ENCODE results near the gene CPED1. TPM values are rescaled to one million over a fixed set of nuclear protein-coding genes. Genes with fewer than 3 reads are reported as not detected.

Gene CPED1
- total RNA-seq, 2 donors from 2014 or later = 5.3 to 7.3 TPM

DNA sequence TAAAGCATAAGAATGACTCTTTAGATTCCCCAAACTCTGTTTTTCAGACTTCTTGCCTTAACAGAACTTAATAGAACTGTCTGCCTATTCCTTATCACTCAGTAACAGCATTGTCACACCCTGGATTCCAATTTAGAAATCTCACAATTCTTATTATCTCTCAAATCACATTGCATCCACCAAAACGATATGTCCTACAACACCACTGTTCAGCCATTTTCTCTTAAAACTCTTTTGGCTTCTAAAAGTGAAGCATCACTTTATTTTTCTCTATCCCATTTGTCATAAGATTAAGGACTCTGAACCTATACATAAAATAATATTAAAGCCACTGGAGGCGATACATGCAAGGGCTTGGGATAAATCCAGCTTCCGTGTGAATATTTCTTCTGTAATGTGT lies 1.2 kb upstream of the CPED1 start:
- no peak overlapping the region for H3K4me3 ChIP-seq
- 0 to 1% methylated on average over 3 of the region's 3 CpGs for WGBS, 2 donors
- H3K27me3 ChIP-seq = peaks cover 0 to 8% of the 10 kb centered on the region in 2 donors
- TF ChIP-seq, protein P1, sequence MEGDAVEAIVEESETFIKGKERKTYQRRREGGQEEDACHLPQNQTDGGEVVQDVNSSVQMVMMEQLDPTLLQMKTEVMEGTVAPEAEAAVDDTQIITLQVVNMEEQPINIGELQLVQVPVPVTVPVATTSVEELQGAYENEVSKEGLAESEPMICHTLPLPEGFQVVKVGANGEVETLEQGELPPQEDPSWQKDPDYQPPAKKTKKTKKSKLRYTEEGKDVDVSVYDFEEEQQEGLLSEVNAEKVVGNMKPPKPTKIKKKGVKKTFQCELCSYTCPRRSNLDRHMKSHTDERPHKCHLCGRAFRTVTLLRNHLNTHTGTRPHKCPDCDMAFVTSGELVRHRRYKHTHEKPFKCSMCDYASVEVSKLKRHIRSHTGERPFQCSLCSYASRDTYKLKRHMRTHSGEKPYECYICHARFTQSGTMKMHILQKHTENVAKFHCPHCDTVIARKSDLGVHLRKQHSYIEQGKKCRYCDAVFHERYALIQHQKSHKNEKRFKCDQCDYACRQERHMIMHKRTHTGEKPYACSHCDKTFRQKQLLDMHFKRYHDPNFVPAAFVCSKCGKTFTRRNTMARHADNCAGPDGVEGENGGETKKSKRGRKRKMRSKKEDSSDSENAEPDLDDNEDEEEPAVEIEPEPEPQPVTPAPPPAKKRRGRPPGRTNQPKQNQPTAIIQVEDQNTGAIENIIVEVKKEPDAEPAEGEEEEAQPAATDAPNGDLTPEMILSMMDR (IDR thresholded peaks at IDR 0.05) = no peak
- no peak for TF ChIP-seq POLR2A (IDR thresholded peaks at IDR 0.05)
- intact Hi-C loops (cut with DNase I) = loop anchor here (5.0 kb wide), 1 partner anchor 90 kb away; no protein-coding TSS in a partner anchor
- H3K4me1 ChIP-seq = peaks cover 15% of the 10 kb centered on the region
- no peak for ATAC-seq
- DNase-seq = no peak
- no peaks in the 10 kb centered on the region for H3K36me3 ChIP-seq (replicated peaks in 1 of 2; ENCODE audit: insufficient read depth in 1 of 2, low read depth in 2 of 2)
- H3K9me3 ChIP-seq = no peaks in the 10 kb centered on the region
- H3K27ac ChIP-seq = no peak overlapping the region

DNA sequence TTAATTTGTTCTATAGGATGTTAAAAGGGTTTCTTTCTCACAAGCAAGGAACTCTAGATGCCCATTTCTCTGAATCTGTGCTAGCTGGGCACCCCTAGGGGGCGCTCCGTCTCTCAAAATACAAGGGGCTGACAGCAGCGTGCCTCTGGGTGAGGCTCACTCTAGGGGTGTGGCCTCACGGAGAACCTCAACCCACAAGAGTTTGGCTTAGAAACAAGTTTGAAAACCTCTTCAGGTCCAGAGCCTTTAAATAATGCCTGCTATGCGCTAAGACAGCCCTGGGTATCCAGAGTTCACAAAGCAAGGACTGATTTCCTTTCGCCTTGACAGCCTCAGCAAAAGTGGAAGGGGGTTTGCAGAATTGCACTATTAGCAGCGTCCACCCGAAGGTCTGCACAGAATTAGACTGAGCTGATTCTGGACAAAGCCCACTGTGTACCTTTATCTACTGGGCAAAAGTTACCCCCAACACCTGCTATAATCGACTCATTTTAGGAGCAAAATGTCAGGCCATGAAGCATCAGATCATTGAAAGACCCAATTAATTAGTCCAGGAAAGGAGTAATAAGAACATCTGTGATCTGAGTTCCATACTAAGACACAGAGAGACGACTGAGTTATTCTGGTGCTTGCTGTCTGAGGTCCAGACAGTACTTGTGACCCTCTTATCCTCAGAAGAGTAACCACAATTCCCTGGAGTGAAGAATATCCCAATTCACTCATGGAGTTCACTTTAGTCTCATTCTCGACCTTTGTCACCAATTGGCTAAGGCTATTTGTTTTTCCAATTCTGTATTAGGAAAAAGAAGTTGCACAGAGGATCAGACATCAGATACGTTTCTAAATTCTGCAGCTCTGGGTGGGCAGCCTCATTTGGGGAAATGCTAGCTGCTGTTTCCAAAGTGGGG lies 574 bp upstream of the CPED1 start:
- peak; percentile 85 to 91 (median 88) for DNase-seq
- peak overlapping the region in 3 of 4 donors; percentile 10 to 21 (median 20) for H3K27ac ChIP-seq
- WGBS, 2 donors = 0 to 2% methylated on average over 11 to 12 of the region's 12 CpGs
- ATAC-seq = peak; percentile 92
- H3K9me3 ChIP-seq = no peaks in the 10 kb centered on the region
- H3K36me3 ChIP-seq (replicated peaks in 1 of 2; ENCODE audit: insufficient read depth in 1 of 2, low read depth in 2 of 2) = no peaks in the 10 kb centered on the region
- peaks cover 0 to 8% of the 10 kb centered on the region in 2 donors for H3K27me3 ChIP-seq
- no peak for TF ChIP-seq POLR2A (IDR thresholded peaks at IDR 0.05)
- TF ChIP-seq, protein P1 (IDR thresholded peaks at IDR 0.05) = peak; percentile 72 to 90 (median 83)
- no peak overlapping the region for H3K4me3 ChIP-seq
- H3K4me1 ChIP-seq = peaks cover 15% of the 10 kb centered on the region
- intact Hi-C loops (cut with DNase I) = loop anchor here (5.0 kb wide), 1 partner anchor 89 kb away; no protein-coding TSS in a partner anchor

DNA sequence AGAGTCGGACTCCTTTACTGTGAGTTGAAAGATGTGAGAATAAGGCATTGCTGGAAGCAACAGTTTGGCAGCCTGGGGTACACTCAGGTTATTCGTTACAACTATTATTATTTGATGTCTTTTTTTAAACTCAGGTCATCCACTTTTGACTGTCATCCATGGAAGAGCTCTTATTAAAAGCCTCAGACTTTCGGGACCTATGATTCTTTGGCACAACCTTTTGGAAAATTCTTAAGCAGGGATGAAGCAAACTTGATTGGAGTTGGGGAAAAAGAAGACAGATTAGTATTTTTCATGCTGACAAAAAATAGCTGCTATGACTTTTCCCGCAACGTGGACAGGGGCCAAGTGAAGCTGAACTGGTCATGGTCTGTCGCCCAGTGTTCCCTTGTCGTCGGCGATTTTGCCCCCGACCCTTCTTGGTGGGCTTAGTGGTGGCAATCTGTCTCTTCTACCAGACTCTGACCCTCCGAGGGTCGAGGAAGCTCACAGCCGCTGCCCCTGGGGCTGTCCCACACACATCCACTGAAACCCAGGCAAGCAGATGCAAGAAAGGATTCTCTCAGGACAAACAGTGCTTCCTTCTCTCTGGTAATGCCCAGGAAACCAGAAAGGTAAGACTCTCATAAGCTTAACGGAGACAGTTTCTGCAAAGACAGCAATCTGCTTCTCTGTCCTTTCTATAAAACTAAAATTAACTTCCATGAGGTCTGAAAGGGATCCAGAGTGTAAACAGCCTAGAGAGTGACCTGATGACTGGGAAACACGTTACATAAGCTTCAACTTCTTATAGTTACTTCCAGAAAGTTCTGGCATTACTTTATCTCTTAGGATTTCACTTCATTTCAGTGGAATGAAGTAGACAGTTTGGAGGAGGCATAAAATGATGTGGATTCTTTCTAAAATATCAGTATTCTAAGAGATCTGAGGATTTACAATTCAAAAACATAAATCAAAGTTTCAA lies 1.0 kb downstream of the CPED1 start:
- ATAC-seq (no peak), DNase-seq (peak in 1 of 4 donors; percentile 10)

DNA sequence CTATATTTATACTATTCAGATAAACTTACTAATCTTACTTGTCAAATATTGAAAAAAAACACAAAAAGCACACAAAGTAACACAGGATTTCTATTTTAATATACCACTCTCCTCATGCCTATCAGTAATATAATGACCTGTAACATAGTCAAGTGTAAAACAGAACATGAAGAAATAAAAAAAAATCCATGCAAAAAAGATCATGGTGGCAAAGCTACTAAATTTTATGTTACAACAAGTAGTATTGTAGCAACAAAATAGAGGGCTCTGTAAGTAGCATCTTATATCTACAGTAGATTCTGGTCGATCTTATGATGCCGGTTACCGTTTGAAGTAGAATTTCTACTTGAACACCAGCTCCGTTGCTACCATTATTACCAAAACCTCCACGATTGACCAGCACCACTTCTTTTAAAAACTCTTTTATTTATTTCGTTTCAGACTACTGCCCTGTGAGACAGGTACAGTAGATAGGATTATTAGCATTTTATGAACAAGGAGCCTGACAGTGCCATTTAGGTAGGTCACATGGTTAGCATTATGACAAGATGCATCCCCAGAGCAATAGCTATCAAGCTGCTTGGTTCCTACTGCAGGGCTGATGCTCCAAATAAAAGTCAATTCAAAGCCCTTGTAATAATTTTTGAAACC lies 2.1 kb downstream of the CPED1 start:
- ATAC-seq = no peak
- no peak overlapping the region for H3K27ac ChIP-seq
- WGBS, 2 donors = 68 to 75% methylated on average over 6 of the region's 6 CpGs
- intact Hi-C loops (cut with DNase I) = no loop called here
- no peak for DNase-seq
- H3K9me3 ChIP-seq = no peaks in the 10 kb centered on the region
- TF ChIP-seq, protein P1 (IDR thresholded peaks at IDR 0.05) = no peak
- TF ChIP-seq POLR2A (IDR thresholded peaks at IDR 0.05) = no peak
- H3K27me3 ChIP-seq = peaks cover 0 to 8% of the 10 kb centered on the region in 2 donors
- H3K4me3 ChIP-seq = no peak overlapping the region
- H3K36me3 ChIP-seq (replicated peaks in 1 of 2; ENCODE audit: insufficient read depth in 1 of 2, low read depth in 2 of 2) = no peaks in the 10 kb centered on the region
- peaks cover 15% of the 10 kb centered on the region for H3K4me1 ChIP-seq

More for the DNA sequence above, 1.0 kb downstream of the CPED1 start:
- Histone ChIP-seq H3K9me3 (no peaks in the 10 kb centered on the region), H3K27ac (peak overlapping the region in 3 of 4 donors; percentile 4 to 22 (median 10)), H3K4me1 (peaks cover 15% of the 10 kb centered on the region), H3K4me3 (no peak overlapping the region), H3K36me3 (replicated peaks in 1 of 2; ENCODE audit: insufficient read depth in 1 of 2, low read depth in 2 of 2) (no peaks in the 10 kb centered on the region), H3K27me3 (peaks cover 0 to 8% of the 10 kb centered on the region in 2 donors)
- no peak for TF ChIP-seq POLR2A (IDR thresholded peaks at IDR 0.05)
- TF ChIP-seq, protein P1 (IDR thresholded peaks at IDR 0.05) = no peak
- intact Hi-C loops (cut with DNase I) = loop anchor here (5.0 kb wide), 1 partner anchor 88 kb away; no protein-coding TSS in a partner anchor
- 47 to 55% methylated on average over 14 to 15 of the region's 15 CpGs for WGBS, 2 donors

All from body of pancreas (tissue), 4 donors.